GM12891 (cell line): ENCODE results near the gene VDAC1.

ENCODE experiments used
- PAX5 ChIP-seq: IDR thresholded peaks from 2 replicates; pipeline ENCODE4 v1.6.1; 2011; ENCODE audit warnings: low read length, moderate library complexity, mild to moderate bottlenecking; ENCODE audit not compliant: insufficient read depth, severe bottlenecking
- POLR2A ChIP-seq: IDR thresholded peaks from 2 replicates; pipeline ENCODE4 v1.6.1; 2011; ENCODE audit warnings: low read depth, low read length, control low read depth
- POLR2AphosphoS5 ChIP-seq: IDR thresholded peaks from 2 replicates; pipeline ENCODE4 v1.6.1; 2011; ENCODE audit warnings: low read depth, low read length, control low read depth
- POU2F2 ChIP-seq: IDR thresholded peaks from 2 replicates; pipeline ENCODE4 v1.6.1; 2011; ENCODE audit warnings: low read depth, mild to moderate bottlenecking, control low read depth, low read length, moderate library complexity
- SPI1 ChIP-seq: IDR thresholded peaks from 2 replicates; pipeline ENCODE4 v1.6.1; 2011; ENCODE audit warnings: low read depth, low read length, control low read depth
- TAF1 ChIP-seq: IDR thresholded peaks from 2 replicates; pipeline ENCODE4 v1.6.1; 2011; ENCODE audit warnings: low read depth, low read length, control low read depth

DNA sequence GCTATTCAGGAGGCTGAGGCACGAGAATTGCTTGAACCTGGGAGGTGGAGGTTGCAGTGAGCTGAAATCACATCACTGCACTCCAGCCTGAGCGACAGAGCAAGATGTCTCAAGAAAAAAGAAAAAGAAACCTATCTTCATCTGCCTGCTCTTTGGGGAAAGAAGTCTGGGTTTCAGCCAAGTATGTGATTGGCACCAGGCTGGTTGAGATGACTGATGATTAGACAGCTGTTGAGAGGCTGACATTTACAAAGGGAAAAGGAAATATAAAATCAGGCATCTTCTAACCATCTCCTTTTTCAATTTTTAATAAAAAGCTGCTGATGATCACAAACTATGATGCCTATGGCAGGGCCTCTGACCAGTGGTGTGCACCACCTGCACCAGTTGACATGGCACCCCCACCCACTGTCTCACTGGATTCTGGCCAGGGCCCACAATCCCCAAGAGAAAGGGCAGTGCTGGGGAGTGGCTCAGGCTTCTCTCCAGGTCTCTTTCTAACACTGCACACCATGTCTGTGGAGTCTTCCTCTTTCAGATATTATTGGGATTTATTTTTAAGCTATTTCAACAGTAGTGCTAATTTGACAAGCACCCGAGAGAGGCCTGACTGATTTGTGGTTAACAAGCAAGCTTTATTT is 19.1 kb downstream of the VDAC1 start:
- TF ChIP-seq POLR2AphosphoS5 (no peak), POLR2A (no peak), POU2F2 (no peak), PAX5 (no peak), SPI1 (no peak), TAF1 (no peak)
